GM18870 (cell line): Measurements from ENCODE around the gene NELL1.
A peak's percentile ranks its signal among the peaks of the same experiment; 100 is the strongest.

ENCODE experiments used
- ATAC-seq: cut with Tn5 transposase; IDR thresholded peaks from one replicate; pipeline ENCODE4 v1.9.1; 2021; ENCODE audit warnings: moderate library complexity; ENCODE audit not compliant: unreplicated experiment

Gene NELL1

DNA sequence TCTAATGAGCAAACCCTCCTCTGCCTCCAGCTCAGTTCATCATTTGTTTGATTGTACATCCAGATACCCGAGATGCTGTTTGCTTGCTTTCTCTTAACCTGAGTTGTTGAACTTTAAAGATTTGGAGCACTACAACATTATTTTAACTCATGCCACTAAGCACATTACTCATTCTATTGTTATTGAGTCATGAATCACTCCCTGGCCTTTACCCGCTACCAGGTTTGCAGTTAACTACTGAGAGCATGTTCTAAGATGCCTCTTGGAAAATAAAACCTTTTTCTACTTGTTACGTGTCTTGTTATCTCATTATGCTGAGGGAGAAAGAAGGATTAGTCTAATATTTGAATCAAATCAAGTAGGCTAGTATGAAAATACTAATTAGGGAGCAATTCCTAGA lies 802.9 kb downstream of the NELL1 start:
- ATAC-seq = no peak

DNA sequence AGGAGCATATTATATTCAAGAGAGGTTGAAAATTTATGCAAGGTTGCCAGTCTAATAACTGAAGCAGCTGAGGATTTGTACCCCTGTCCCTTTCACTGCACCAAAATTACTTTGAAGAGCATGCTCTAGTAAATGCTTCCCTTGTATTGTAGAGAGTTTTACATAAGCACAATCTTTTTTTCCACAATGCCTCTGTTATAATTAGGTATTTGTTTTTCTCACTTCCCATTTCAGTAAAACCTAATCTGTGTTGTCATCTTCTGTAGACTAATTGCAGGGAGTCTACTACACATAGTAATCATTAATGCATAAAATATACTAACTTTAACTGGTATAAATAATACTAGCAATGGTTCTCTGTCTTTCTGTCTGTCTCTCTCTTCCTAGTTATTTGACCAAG lies 805.1 kb downstream of the NELL1 start:
- ATAC-seq = no peak

DNA sequence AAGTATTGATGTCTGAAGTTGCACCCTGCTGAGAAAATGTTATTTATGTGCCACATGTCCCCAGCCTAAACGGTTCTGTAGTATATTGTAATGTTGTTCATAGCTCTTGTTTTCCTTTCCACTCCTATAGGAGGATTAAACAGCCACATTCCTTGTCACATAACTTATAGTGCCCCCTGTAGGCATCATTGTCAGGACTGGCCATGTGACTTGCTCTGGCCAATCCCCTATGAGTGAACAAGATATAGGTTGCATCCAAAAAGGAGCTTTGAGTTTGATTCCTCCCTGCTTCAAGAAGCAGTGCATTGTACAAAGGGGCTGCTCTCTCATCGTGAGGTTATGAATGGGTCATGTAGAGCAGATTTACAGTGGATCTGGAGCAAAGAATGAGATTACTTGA lies 805.9 kb downstream of the NELL1 start:
- no peak for ATAC-seq

DNA sequence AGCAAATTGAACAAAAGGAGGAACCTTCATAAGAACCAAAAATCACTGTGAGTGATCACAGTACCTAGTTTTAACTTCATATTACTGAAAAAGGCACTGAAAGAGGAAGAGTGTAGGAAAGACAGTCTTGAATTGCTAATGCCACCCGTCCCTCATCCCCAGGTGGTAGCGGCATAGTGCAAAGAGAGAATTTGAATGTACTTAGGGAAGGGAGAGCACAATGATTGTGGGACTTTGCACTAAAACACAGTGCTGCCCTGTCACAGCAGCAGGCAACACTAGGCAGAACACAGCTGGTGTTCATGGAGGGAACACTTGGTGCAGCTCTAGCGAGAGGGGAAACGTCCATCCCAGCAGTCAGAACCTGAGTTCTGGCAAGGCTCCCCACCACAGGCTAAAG lies 807.2 kb downstream of the NELL1 start:
- ATAC-seq = no peak

DNA sequence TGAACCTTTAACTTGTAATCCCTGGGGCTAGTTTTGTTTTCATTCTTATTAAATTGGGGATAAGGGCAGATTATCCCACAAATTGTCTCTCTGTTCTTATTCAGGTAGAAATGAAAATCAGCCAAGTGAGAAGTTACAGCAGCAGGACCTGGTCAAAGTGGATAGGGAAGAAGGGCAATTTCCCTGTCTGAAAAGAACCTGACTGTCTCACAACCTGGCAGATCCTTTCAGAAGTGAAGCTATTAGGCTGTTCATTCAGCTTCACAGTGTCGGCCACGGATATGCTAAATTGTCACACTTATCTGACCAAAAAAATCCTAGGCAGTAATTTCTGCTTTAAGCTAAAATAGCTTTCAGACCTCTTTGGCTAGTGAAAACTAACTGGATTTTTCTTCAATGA lies 810.9 kb downstream of the NELL1 start:
- no peak for ATAC-seq

DNA sequence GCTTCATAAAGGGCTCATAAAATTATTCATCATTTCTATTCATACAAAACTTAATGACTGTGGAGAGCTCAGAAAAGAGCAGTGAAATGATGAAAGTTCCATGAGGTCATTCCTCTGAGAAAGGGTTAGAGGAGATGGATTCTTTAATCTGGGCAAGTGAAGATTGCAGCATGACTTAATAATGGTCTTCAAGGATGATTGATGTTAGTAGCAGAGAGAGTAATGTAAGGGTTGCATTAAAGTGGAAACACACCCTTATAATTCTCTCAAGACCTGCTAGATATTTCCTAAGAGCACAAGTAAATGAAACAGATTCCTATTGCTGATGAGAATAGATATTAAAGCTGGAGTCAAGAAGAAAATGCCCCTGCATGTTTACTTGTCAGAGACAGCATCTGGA lies 811.9 kb downstream of the NELL1 start:
- ATAC-seq = no peak

DNA sequence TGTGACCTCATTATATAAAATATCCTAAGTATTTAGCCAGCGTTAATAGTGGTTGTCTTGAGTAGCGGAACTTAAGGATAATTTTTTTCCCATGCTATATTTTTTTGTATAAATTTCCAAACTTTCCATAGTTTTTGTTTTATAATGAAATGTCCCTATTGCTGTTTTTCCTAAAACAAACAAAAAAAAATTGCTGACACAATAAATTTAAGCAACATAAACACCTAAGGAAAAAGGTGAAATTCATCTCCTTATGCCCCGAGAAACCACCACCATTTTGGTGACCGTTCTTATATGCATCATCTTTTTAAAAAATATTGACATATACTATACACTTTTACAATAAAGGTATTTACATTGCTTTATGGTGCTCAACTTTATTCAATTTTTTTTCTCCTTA lies 814.7 kb downstream of the NELL1 start:
- no peak for ATAC-seq

DNA sequence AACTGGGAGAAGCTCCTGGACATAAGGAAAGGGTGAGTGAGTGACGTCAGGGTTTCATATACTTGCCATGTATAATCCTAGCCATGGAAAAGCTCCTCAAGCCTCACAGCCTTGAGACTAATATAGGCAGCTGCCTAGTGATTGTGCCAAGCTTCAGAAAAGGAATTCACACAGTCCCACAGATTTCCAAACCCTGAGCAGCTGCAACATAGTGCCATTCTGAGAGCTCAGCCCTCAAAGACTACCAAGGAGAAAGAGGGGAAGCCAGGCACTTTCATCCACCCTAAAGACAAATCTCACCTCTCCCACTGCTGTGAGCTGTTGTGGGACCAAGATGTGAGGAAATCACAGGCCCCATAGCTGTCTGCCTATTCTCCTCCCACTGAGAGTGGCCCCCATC lies 815.6 kb downstream of the NELL1 start:
- ATAC-seq = no peak

DNA sequence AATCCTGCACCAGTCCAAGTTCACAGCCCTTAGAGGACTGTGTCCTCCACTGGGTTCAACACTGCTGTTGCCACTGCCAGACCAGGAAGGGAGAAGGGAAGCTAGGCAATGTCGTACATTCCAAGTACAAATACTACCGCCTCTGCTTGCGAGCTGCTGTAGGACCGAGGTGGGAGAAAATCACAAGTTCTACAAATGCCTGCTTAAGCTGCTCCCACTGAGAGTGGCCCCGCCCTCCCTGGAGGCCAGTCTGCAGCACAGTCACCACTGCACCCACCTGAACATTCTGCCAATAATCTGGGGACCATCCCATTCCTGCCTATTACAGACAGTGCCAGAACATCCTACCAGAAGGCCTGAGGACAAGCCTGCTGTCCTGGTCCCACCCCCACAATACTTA lies 816.0 kb downstream of the NELL1 start:
- no peak for ATAC-seq

DNA sequence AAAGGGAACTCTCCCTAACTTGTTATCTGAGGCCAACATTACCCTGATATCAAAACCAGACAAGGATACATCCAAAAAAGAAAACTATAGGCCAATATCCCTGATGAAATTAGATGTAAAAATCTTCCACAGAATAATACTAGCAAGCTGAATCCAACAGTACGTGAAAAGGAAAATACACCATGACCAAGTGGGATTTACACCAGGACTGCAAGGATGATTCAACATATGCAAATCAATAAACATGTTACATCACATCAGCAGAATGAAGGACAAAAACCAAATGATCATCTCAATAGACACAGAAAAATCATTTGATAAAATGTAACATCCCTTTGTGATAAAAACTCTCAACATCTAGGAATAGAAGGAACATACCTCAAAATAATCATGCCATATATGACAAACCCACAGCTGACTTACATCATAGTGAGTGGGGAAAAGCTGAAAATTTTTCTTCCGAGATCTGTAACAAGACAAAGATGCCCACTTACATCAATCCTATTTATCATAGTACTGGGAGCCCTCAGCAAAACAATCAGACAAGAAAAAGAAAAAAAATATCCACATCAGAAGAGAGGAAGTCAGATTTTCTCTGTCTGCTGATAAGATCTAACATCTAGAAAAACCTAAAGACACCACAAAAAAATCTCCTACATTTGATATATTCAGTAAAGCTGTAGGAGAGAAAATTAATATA lies 820.2 kb downstream of the NELL1 start:
- ATAC-seq = no peak

DNA sequence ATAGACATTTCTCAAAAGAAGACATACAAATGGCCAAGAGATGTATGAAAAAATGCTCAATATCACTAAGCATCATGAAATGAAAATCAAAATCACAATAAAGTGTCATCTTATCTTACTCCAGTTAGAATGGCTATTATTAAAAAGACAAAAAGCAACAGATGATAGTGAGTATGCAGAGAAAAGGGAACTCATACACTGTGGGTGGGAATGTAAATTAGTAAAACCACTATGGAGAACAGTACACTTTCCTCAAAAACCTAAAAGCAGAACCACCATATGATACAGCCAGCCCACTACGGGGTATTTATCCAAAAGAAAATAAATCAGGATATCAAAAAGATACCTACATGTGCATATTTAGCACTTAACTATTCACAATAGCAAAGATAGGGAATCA lies 823.5 kb downstream of the NELL1 start:
- no peak for ATAC-seq

DNA sequence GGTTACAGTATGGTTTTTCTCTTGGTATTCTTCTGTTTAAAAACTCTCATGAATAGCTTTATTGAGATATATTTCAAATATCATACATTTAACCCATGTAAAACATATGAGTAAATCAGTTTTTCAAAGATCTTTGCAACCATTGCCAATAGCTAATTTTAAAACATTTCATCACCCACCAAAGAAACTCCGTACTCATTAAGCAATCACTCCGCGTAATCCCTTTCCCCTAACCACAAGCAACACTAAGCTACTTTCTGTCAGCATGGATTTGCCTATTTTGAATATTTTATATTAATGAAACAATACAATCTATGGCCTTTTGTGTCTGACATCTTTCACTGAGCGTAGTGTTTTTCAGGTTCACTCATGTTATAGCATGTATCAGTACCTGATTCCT lies 825.6 kb downstream of the NELL1 start:
- ATAC-seq = no peak

DNA sequence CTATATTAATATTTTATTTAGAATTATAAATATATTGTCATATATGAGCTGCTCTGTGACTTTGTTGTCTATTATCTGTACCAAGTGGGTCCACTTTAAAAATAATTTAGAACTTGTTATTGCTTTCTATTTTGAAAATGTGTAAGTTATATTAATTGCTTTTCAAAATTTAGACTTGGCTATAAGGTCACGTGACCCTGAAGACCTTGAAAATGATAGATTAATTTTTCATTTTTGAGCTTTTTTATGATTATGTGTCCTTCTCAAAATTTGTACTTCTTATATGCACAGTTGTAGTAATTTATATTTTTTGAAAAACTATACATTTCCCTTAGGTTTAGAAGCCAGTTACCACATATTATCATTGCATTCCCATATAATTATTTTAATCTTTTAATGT lies 826.5 kb downstream of the NELL1 start:
- no peak for ATAC-seq

DNA sequence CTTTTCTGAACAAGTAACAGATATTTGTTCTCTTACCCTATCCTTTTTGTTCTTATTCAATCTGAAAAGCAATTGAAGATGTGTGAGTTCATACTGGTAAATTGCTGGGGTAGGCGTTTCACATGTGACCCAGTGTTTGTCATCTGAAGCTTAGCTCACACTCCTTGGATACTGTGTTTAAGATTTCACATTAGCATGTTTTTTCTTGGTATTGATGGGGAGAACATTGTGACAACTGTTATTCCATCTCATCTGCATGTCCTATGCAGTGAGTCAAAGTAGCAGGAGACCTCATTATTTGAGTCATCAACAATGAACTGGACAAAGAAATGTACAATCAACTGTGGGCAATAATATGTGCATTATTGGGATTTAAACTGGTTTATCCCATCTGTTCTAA lies 831.9 kb downstream of the NELL1 start:
- no peak for ATAC-seq

DNA sequence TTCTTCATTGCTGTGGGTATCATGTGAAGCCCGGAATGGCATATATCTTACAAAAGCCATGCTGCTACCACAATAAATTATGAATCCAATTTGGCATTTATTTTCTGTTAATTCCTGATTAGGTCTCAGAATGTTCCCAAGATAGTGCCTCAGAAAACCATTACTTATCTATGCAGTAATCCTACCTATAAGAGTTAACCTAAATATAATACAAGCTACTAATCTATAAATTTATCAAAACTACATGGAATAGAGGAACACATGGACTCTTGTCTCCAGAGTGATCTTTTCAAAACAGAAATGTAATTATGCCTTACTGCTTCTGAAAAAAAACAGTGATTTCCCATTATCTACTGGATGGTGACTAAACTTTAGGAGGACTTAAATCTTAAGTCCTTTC lies 835.7 kb downstream of the NELL1 start:
- ATAC-seq = no peak

DNA sequence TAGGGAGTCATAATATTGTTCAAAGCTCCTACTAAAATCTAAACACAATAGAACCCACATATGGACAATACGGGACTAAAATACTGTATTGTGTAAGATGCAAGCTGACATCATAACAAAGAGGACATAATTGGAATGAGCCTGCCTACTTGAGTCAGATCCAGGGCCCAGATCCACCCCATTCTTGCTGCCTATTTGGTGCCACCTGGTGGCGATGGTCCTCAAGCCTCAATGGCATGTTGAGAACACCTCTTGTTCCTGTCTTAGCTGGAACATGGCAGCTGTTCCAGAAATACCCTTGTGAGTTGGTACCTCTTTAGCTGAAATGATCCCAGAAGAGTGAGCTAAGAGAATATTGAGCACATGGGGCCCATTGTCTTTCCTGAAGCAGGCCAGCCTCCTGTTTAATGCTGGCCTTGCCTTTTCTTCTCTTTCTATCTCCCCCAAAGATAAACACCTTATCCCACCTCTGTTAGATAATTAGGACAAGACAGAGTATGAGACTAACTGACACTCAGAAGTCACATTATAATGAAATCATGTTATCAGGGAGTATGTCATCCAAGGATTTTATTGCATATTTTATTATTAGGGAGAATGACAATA lies 842.6 kb downstream of the NELL1 start:
- peak; percentile 83 for ATAC-seq

DNA sequence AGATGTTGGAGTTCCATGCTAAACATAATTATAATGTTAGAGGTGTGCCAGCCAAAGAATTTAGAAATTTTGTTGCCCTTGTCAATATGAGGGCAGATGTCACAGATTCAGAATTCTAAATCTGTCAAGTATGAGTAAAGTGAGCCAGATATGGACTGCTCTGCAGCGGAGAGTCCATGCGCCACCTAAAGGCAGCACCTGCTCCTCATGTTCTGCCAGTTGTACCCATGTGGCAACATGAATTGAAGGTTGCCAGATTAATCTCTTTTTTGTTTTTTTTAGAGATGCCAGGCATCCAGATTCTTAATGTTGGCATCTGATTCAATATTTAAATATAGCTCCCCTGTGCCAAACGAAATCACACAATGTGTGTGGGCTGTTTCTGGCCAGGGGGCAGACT lies 844.9 kb downstream of the NELL1 start:
- ATAC-seq = no peak

DNA sequence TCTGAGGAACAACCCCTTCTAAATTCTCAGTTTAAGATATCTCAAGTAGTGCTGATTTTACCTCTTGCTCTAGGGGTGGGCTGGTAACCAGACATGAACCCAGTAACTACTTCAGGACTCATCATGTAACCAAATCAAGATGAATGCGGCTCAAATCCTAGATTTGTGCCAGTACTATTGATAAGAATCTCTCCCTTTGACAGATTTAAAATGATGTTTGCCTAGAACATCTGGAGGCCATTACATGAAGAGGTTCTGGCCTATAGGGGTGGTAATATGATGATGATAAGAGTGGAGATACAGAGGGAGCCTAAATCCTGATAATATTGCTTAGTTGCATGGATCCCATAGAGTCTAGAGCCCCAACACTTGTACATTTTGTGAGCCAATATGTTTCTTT lies 850.9 kb downstream of the NELL1 start:
- ATAC-seq = no peak

DNA sequence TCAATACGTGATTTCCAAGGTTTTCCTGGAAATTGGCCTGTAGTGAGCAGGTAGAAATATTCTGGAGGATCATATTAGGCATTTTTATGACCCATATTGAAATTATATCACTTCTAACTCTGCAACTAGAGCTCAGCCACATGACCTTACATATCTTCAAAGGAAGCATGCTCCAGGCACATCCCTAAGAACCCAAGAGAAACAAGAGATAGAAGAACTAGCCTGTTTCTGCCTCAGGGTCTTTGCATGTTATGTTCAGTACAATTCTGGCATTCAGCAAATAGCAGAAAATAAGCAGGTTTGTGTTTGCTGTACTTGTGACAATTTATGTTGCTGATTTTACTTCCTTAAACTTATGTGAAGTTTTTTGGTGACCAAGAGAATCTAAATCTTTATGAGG lies 859.8 kb downstream of the NELL1 start:
- ATAC-seq = no peak

DNA sequence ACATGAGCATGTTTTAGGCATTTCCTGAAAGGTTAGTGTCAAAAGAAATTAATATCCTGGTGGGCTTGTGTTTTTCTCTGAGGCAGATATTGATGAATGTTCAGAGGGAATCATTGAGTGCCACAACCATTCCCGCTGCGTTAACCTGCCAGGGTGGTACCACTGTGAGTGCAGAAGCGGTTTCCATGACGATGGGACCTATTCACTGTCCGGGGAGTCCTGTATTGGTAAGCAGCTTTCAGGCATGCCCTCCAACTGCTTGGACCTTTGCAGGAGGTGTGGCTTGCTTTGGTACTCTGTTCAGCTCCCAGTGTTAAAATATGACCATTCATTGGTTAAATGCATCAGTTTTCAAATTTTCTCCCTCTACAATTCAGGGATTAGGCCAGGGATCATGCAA lies 864.9 kb downstream of the NELL1 start:
- no peak for ATAC-seq

DNA sequence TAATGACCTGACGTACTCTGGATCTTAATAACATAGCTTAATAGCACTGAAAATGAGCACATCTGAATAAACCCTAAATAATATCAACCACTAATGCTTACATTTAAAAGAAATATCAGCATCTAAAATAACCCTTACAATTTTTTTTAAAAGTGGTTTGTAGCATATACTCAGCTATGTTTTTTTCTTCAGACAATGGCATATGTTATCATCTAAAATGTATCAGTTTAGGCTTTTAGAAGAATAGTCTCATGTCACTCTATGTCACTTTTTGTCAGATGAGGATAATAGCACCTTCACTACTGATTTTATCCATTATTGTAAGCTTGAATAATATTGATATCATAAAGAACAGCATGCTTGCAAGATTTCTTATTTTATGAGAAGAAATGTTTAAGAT lies 868.6 kb downstream of the NELL1 start:
- ATAC-seq = no peak

DNA sequence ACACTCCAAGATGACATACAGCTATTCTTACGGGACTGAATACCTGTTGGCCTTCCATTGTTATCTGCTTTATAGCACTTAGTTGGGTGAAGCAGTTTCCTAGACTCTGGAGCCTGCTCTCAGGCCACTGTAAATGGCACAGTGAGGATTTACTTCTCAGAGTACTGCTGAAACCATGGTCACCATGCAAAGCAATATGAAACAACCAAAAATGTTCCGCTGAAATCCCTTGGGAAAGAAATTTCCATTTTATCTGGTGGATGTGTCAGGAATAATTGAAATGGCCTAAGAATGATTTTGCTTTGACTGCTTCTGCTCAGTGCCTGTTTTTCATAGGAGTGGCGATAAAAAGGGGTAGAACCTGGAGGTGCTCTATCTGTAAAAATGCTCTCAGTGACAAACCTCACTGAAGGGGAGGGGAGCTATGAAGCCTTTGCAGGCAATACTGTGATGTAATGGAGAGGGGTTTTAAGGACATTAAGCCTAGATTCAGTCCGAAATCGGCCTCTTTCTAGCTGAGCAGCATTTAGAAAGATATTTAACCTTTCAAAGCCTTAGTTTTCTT lies 871.9 kb downstream of the NELL1 start:
- no peak for ATAC-seq

DNA sequence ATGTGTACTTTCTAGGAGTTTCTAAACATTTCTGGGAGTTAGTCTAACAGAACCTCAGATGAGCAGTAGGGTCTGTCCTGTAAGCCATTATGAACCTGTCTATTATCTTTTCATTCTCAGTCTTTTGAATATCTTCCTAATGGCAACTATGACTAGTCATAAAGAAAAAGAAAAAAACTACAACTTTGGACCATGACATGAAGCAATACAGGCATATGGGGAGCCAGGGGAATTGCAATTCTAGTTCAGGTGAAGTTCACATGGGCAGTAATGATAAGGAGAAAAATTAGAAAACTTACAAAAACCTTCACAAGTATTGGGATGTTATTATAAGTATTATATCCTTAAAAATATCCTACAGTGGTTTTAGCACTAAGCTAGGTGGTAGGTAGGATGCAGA lies 874.5 kb downstream of the NELL1 start:
- ATAC-seq = no peak
